RWPE2 (cell line): ENCODE results near the gene ZCCHC7.
"Not testable (repeated sequence)": the region's sequence is repeated elsewhere in the genome, so short reads cannot be mapped to it uniquely, and the experiment has no call there.

Experiments used
- ATAC-seq: fragments of 200-7000 bp; cut with Tn5 transposase; 3 replicates; pipeline ENCODE4 v1.9.1; 2021; ENCODE audit warnings: low read depth
- DNase-seq: peaks from one replicate; pipeline ENCODE4 v3.0.0-alpha.2; 2020; ENCODE audit warnings: low spot score
- H3K27ac ChIP-seq: fragments of 450-650 bp; 2 replicates; pipeline ENCODE4 v1.5.1; 2017; ENCODE audit warnings: mild to moderate bottlenecking; ENCODE audit not compliant: poor library complexity, severe bottlenecking
- H3K27me3 ChIP-seq: fragments of 250-450 bp; sonication (Bioruptor Pico); 2 replicates; pipeline ENCODE4 v1.5.1; 2021; ENCODE audit warnings: mild to moderate bottlenecking, moderate library complexity; ENCODE audit not compliant: insufficient read depth, poor library complexity, severe bottlenecking
- H3K36me3 ChIP-seq: fragments of 250-450 bp; sonication (Bioruptor Pico); 2 replicates; pipeline ENCODE4 v1.5.1; 2020; ENCODE audit warnings: low read depth, mild to moderate bottlenecking, moderate library complexity
- H3K4me1 ChIP-seq: fragments of 250-450 bp; sonication (Bioruptor Pico); 2 replicates; pipeline ENCODE4 v1.5.1; 2021; ENCODE audit warnings: mild to moderate bottlenecking, moderate library complexity; ENCODE audit not compliant: insufficient read depth, poor library complexity, severe bottlenecking
- H3K4me3 ChIP-seq: fragments of 250-450 bp; sonication (Bioruptor Pico); 2 replicates; pipeline ENCODE4 v1.5.1; 2021; ENCODE audit warnings: mild to moderate bottlenecking, moderate library complexity; ENCODE audit not compliant: severe bottlenecking
- H3K9me3 ChIP-seq: fragments of 250-450 bp; sonication (Bioruptor Pico); 2 replicates; pipeline ENCODE4 v1.5.1; 2021; ENCODE audit warnings: mild to moderate bottlenecking, moderate library complexity; ENCODE audit not compliant: severe bottlenecking
- CTCF ChIP-seq: fragments of 450-650 bp; IDR thresholded peaks from one replicate; pipeline ENCODE4 v1.5.1; 2017; ENCODE audit warnings: mild to moderate bottlenecking, moderate library complexity; ENCODE audit not compliant: poor library complexity, severe bottlenecking

Gene ZCCHC7

GRCh38 chr9:37083654-37084053 lies 36.7 kb upstream of the ZCCHC7 start:
- ATAC-seq (no peak), DNase-seq (no peak)
- TF ChIP-seq CTCF: no peak
- peaks cover 7% of the 10 kb centered on the region for H3K4me1 ChIP-seq
- H3K4me3 ChIP-seq: no peak overlapping the region
- H3K27me3 ChIP-seq: no peaks in the 10 kb centered on the region
- no peak overlapping the region for H3K27ac ChIP-seq
- no peaks in the 10 kb centered on the region for H3K9me3 ChIP-seq
- H3K36me3 ChIP-seq: peaks cover 26% of the 10 kb centered on the region

- H3K36me3 ChIP-seq: peaks cover 33% of the 10 kb centered on the region
- no peaks in the 10 kb centered on the region for H3K9me3 ChIP-seq
- no peak overlapping the region for H3K27ac ChIP-seq
- ATAC-seq (no peak), DNase-seq (no peak)
- no peak overlapping the region for H3K4me3 ChIP-seq
- no peak for TF ChIP-seq CTCF
- H3K4me1 ChIP-seq: no peaks in the 10 kb centered on the region
- H3K27me3 ChIP-seq: no peaks in the 10 kb centered on the region
Measured at GRCh38 chr9:37085233-37085632, 35.1 kb upstream of the ZCCHC7 start.

- not testable (repeated sequence) for ATAC-seq, H3K9me3 ChIP-seq, H3K27me3 ChIP-seq, H3K4me3 ChIP-seq, DNase-seq, H3K27ac ChIP-seq, H3K4me1 ChIP-seq
- H3K36me3 ChIP-seq: peaks cover 16% of the 10 kb centered on the region; the same call in 1 of the 2 replicates
Measured at GRCh38 chr9:37092714-37093295, 27.6 kb upstream of the ZCCHC7 start.

DNA sequence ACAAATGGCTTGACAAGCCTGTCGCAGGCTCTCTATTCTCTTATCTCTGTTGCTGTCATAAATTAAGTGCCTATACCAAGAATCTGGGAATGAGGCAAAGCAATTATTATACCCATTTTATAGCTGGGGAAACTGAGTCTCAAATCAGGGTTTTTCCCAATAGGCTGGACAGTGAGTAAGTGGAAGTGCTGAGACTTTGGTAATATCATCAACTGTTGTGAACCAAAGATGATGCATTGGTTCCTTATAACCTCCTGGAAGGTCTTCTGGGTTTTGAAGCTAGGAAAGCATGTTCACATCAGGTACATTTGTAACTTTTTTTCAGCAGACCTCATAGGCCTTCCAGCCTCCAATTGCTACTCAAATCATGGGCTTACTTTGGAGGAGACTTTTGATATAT lies 25.6 kb upstream of the ZCCHC7 start:
- H3K27ac ChIP-seq: no peak overlapping the region
- H3K9me3 ChIP-seq: no peaks in the 10 kb centered on the region
- DNase-seq: no peak
- H3K4me1 ChIP-seq: no peaks in the 10 kb centered on the region
- H3K36me3 ChIP-seq: no peaks in the 10 kb centered on the region
- no peak overlapping the region for H3K4me3 ChIP-seq
- H3K27me3 ChIP-seq: no peaks in the 10 kb centered on the region
- ATAC-seq: no peak
- TF ChIP-seq CTCF: no peak

GRCh38 chr9:37096628-37097027 lies 23.7 kb upstream of the ZCCHC7 start:
- DNase-seq (no peak), ATAC-seq (no peak)
- H3K9me3 ChIP-seq: no peaks in the 10 kb centered on the region
- no peak for TF ChIP-seq CTCF
- no peaks in the 10 kb centered on the region for H3K4me1 ChIP-seq
- H3K36me3 ChIP-seq: no peaks in the 10 kb centered on the region
- no peak overlapping the region for H3K4me3 ChIP-seq
- H3K27ac ChIP-seq: no peak overlapping the region
- H3K27me3 ChIP-seq: no peaks in the 10 kb centered on the region
